ENCODE data around the gene SYNPO2. TPM values are rescaled to one million over a fixed set of nuclear protein-coding genes. Genes with fewer than 3 reads are reported as not detected.

The SYNPO2 gene
- total RNA-seq, 1 donor from 2014 or later, result 0.42 TPM

DNA sequence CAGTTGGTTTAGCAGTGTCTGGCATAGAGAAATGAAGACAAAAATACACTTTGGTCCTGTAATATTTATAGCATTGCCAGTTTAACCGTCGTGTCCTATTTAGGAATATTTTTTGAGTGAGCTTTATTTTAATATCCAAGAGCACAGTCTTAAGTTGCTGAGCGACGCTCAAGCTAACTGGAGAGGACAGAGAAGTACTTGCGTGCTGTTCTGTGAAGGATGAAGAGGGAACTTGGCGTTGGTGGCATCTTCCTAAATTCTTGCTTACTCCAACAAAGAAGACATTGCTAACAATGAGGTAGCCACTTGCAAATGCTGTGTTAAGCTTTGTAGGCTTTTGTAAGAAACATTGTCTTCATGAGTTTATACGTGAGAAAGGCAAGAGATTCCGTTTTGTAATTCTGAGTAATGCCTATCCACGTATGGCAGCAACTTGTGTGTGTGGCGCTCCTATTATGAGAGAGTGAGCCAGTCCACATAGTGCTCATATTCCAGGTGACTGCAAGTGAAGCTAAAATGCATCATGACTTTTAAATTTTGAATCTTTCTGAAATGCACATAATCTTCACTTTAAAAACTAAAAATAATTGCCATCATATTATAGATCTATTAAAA lies 50.6 kb downstream of the SYNPO2 start:
- TF ChIP-seq, protein P1, sequence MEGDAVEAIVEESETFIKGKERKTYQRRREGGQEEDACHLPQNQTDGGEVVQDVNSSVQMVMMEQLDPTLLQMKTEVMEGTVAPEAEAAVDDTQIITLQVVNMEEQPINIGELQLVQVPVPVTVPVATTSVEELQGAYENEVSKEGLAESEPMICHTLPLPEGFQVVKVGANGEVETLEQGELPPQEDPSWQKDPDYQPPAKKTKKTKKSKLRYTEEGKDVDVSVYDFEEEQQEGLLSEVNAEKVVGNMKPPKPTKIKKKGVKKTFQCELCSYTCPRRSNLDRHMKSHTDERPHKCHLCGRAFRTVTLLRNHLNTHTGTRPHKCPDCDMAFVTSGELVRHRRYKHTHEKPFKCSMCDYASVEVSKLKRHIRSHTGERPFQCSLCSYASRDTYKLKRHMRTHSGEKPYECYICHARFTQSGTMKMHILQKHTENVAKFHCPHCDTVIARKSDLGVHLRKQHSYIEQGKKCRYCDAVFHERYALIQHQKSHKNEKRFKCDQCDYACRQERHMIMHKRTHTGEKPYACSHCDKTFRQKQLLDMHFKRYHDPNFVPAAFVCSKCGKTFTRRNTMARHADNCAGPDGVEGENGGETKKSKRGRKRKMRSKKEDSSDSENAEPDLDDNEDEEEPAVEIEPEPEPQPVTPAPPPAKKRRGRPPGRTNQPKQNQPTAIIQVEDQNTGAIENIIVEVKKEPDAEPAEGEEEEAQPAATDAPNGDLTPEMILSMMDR (IDR thresholded peaks at IDR 0.05; ENCODE audit: insufficient read depth, low read length, poor library complexity, severe bottlenecking), result no peak
- DNase-seq (ENCODE audit: low read depth), result no peak
- H3K27me3 ChIP-seq (ENCODE audit: control insufficient read depth, insufficient read depth, low read length), result no peaks in the 10 kb centered on the region

DNA sequence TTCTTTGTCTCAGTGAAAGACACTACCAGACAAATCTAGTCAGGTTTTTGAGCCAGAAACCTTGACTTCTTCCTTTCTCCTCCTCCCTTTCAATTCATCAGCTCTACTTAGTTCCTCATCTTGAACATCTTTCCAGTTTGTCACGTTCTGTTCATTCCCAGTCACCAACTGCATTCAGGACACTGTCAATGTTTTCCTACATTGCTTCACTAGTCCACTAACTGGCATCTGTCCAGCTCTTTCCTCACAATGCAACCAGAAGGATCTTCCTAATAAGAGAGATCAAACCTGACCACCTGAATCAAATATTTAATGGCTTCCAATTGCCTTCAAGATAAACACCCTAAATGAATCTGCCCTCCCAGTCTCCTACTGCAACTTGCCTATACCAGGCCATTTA lies 52.5 kb downstream of the SYNPO2 start:
- no peak for DNase-seq (ENCODE audit: low read depth)
- no peak overlapping the region for H3K4me3 ChIP-seq (ENCODE audit: low read depth, low read length)
- H3K36me3 ChIP-seq (ENCODE audit: control insufficient read depth, insufficient read depth, low read length), result no peaks in the 10 kb centered on the region
- TF ChIP-seq, protein P1 (IDR thresholded peaks at IDR 0.05; ENCODE audit: insufficient read depth, low read length, poor library complexity, severe bottlenecking), result no peak
- H3K27me3 ChIP-seq (ENCODE audit: control insufficient read depth, insufficient read depth, low read length), result no peaks in the 10 kb centered on the region

More for the DNA sequence above, 50.6 kb downstream of the SYNPO2 start:
- no peaks in the 10 kb centered on the region for H3K36me3 ChIP-seq (ENCODE audit: control insufficient read depth, insufficient read depth, low read length)
- no peak overlapping the region for H3K4me3 ChIP-seq (ENCODE audit: low read depth, low read length)

DNA sequence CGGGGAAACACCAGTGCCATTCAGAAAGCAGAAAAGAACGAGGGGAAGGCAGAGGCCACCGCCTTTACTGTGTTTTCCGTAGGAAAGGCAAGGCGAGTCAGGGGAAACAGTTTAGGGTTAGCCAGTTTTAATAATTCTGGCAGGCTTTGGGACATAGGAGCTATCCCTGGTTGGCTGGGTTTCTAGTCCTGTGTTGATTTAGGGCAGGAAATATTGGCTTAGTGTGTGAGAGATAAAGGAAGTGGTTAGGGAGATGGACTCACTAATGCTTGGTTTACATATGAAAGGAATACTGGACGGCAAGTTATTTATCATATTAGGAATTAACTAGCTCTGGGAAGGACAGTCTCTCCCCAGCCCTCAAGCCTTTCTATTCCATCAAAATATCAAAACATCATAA lies 53.1 kb downstream of the SYNPO2 start:
- no peaks in the 10 kb centered on the region for H3K27me3 ChIP-seq (ENCODE audit: control insufficient read depth, insufficient read depth, low read length)
- H3K4me3 ChIP-seq (ENCODE audit: low read depth, low read length), result no peak overlapping the region
- no peaks in the 10 kb centered on the region for H3K36me3 ChIP-seq (ENCODE audit: control insufficient read depth, insufficient read depth, low read length)
- no peak for DNase-seq (ENCODE audit: low read depth)
- TF ChIP-seq, protein P1 (IDR thresholded peaks at IDR 0.05; ENCODE audit: insufficient read depth, low read length, poor library complexity, severe bottlenecking), result no peak

DNA sequence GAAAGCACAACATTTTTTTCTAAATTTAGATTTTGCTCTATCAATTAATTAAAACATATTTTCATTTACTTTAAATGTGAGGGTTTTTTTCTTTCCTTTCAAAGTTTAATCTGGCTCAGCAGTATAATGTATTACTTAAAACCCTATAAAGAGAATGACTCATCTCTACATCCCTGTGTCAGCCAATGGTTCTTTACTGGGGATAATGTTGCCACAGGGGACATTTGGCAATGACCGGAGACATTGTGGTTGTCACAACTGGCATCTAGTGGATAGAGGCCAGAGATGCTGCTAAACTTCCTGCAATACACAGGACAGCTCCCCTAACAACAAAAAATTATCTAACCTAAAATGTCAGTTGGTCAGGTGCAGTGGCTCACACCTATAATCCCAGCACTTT lies 53.8 kb downstream of the SYNPO2 start:
- DNase-seq (ENCODE audit: low read depth), result no peak
- Histone ChIP-seq H3K4me3 (ENCODE audit: low read depth, low read length) (no peak overlapping the region), H3K27me3 (ENCODE audit: control insufficient read depth, insufficient read depth, low read length) (no peaks in the 10 kb centered on the region), H3K36me3 (ENCODE audit: control insufficient read depth, insufficient read depth, low read length) (no peaks in the 10 kb centered on the region)
- TF ChIP-seq, protein P1 (IDR thresholded peaks at IDR 0.05; ENCODE audit: insufficient read depth, low read length, poor library complexity, severe bottlenecking), result no peak

DNA sequence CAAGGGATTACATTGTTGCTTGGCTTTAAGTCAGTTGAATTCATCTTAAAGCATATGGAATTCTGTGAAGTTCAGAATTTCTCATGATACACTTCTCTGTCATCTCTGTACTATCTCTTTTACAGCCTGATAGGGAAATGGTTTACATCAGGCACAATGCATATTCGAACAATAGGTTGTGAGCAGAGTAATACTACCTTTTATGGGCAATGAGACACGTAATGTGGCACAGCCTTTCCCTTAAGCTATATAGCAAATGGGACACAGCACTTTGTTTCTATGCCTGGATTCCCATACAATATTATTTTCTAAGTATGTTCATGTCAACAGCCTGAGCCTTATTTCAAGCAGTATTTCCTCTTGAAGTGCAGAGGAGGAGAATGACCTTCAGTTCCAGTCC lies 58.4 kb downstream of the SYNPO2 start:
- H3K27me3 ChIP-seq (ENCODE audit: control insufficient read depth, insufficient read depth, low read length), result no peaks in the 10 kb centered on the region
- H3K36me3 ChIP-seq (ENCODE audit: control insufficient read depth, insufficient read depth, low read length), result no peaks in the 10 kb centered on the region
- DNase-seq (ENCODE audit: low read depth), result no peak
- TF ChIP-seq, protein P1 (IDR thresholded peaks at IDR 0.05; ENCODE audit: insufficient read depth, low read length, poor library complexity, severe bottlenecking), result no peak
- no peak overlapping the region for H3K4me3 ChIP-seq (ENCODE audit: low read depth, low read length)

DNA sequence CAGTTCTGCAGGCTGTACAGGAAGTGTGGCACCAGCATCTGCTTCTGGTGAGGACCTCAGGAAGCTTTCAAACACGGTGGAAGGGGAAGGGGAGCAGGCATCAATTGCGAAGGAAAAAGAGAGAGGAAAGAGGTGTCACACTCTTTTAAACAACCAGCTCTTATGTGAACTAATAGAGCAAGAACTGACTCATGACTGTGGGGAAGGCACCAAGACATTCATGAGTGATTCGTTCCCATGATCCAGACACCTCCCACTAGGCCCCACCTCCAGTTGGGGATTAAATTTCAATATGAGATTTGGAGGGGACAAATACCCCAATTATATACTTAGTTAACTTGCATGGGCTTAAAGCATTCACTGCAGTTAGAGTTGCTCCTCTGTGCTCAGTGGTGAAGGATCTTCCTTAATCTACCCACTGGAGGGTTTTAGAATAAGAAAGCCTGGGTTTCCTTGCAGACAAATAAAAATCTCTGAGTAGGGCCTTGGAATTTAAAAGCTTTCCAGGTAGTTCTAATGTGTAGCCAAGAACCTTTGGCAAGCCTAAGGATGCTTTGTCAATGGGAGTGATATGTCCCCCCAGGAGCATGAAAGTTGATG lies 60.0 kb downstream of the SYNPO2 start:
- Histone ChIP-seq H3K27me3 (ENCODE audit: control insufficient read depth, insufficient read depth, low read length) (no peaks in the 10 kb centered on the region), H3K4me3 (ENCODE audit: low read depth, low read length) (no peak overlapping the region), H3K36me3 (ENCODE audit: control insufficient read depth, insufficient read depth, low read length) (no peaks in the 10 kb centered on the region)
- peak; percentile 39 for DNase-seq (ENCODE audit: low read depth)
- TF ChIP-seq, protein P1 (IDR thresholded peaks at IDR 0.05; ENCODE audit: insufficient read depth, low read length, poor library complexity, severe bottlenecking), result no peak
